ENCODE data around the gene ANKRD10. TPM values are rescaled to one million over a fixed set of nuclear protein-coding genes. Genes with fewer than 3 reads are reported as not detected.

The ANKRD10 gene
- total and polyA plus RNA-seq, 2 of the 8 experiments (the other 6 are each of a cell fraction or from before 2014, with no cell fraction given): 146 to 218 TPM

- Histone ChIP-seq H2AK5ac (ENCODE audit: low read depth, low read length) (no peak overlapping the region), H3K4me3 (ENCODE audit: extremely low read depth in 1 of 4, insufficient read depth in 2 of 4, low read depth in 3 of 4, low read length in 4 of 4) (no peak overlapping the region), H2BK12ac (ENCODE audit: low read depth, low read length) (no peak overlapping the region), H4K91ac (replicated peaks; ENCODE audit: insufficient read length, low read length) (no peak overlapping the region), H3K9ac (replicated peaks in 1 of 4; ENCODE audit: extremely low read depth in 1 of 4, low read depth in 3 of 4, low read length in 3 of 4) (no peak overlapping the region), H3K4me1 (replicated peaks in 1 of 4; ENCODE audit: control insufficient read depth in 3 of 4, insufficient read depth in 4 of 4, low read length in 3 of 4) (peaks cover 0 to 8% (median 2%) of the 10 kb centered on the region in 4 experiments; a peak in 2 of 7 replicates), H3K23ac (ENCODE audit: insufficient read length) (no peak overlapping the region), H4K20me1 (replicated peaks in 1 of 2; ENCODE audit: control insufficient read depth in 1 of 2, insufficient read depth in 2 of 2, low read length in 2 of 2) (no peaks in the 10 kb centered on the region), H3K36me3 (ENCODE audit: control insufficient read depth in 2 of 4, insufficient read depth in 4 of 4, low read length in 3 of 4) (no peaks in the 10 kb centered on the region), H3K23me2 (ENCODE audit: low read depth, low read length) (no peaks in the 10 kb centered on the region), H4K5ac (ENCODE audit: insufficient read length, low read depth, low read length) (no peak overlapping the region), H3K79me2 (ENCODE audit: control insufficient read depth in 1 of 2, insufficient read depth in 2 of 2, low read length in 2 of 2) (peaks cover 0 to 4% of the 10 kb centered on the region in 2 experiments; a peak in 1 of 4 replicates), H4K8ac (ENCODE audit: extremely low read depth, insufficient read depth, low read length) (no peak overlapping the region), H2BK15ac (ENCODE audit: low read length) (no peak overlapping the region), H2BK5ac (ENCODE audit: low read depth, low read length) (no peak overlapping the region), H3K79me1 (ENCODE audit: low read depth, low read length) (no peaks in the 10 kb centered on the region), H2BK120ac (replicated peaks; ENCODE audit: low read depth, low read length) (no peak overlapping the region), H2AFZ (ENCODE audit: low read length) (no peak overlapping the region), H3K18ac (ENCODE audit: extremely low read depth, low read length) (no peak overlapping the region), H2BK20ac (ENCODE audit: low read length) (no peak overlapping the region), H3K4me2 (ENCODE audit: insufficient read depth in 1 of 2, low read depth in 2 of 2, low read length in 2 of 2) (no peak overlapping the region), H3K56ac (replicated peaks; ENCODE audit: insufficient read length, low read depth, low read length) (no peak overlapping the region), H3K9me3 (ENCODE audit: insufficient read depth in 2 of 2, low read depth in 1 of 2, low read length in 1 of 2) (no peaks in the 10 kb centered on the region), H3K27ac (ENCODE audit: low read depth, low read length) (no peak overlapping the region), H3K14ac (ENCODE audit: insufficient read length) (no peak overlapping the region), H3K27me3 (replicated peaks in 1 of 4; ENCODE audit: control insufficient read depth in 3 of 4, extremely low read depth in 1 of 4, insufficient read depth in 3 of 4, low read length in 3 of 4) (no peaks in the 10 kb centered on the region), H3K4ac (replicated peaks; ENCODE audit: insufficient read length, low read depth, low read length) (no peak overlapping the region)
- TF ChIP-seq TCF12 (IDR thresholded peaks at IDR 0.05; ENCODE audit: low read depth, low read length): no peak
- TF ChIP-seq RBBP5 (IDR thresholded peaks at IDR 0.05; ENCODE audit: borderline replicate concordance, low read depth, low read length): no peak
- no peak for TF ChIP-seq TBP (IDR thresholded peaks at IDR 0.05; ENCODE audit: low read depth, low read length)
- TF ChIP-seq TAF1 (IDR thresholded peaks at IDR 0.05; ENCODE audit: low read depth, low read length): no peak
- ChIA-PET POLR2A (ENCODE audit: partially characterized antibody) (interaction anchor here (0.7 to 0.9 kb wide), 2 partner anchors 13 to 34 kb away, joined by 3 to 5 read pairs; no protein-coding TSS in a partner anchor), CTCF (ENCODE audit: partially characterized antibody) (interaction anchor here (0.5 to 1.4 kb wide), 4 partner anchors 16 to 142 kb away, joined by 3 to 4 read pairs (median 3); no protein-coding TSS in a partner anchor)
- FAIRE-seq (no peak), DNase-seq (ENCODE audit: low read depth in 1 of 2, low spot score in 2 of 2) (no peak)
- 83% methylated on average over 10 of the region's 13 CpGs; no CpG with 5 or more reads in 1 of the 2 experiments for WGBS, 2 experiments (ENCODE audit: extremely low coverage in 1 of 2, insufficient coverage in 1 of 2, insufficient read length in 1 of 2, insufficient replicate concordance in 2 of 2, low coverage in 1 of 2, low lambda C conversion rate in 2 of 2, missing lambda C conversion rate in 1 of 2)
Measured at GRCh38 chr13:110921209-110921608, 6.3 kb upstream of the ANKRD10 start.

Data from H1 (cell line).